A673 (cell line): ENCODE measurements around the gene AFAP1. TPM values are rescaled to one million over a fixed set of nuclear protein-coding genes. Genes with fewer than 3 reads are reported as not detected.

ENCODE experiments used
- BruUV-seq: library from RNA; stranded (reverse); fragments of 400-500 nt; replicated peaks from 2 replicates; lab custom pipeline; 2021; lab: Mats Ljungman, UMichigan
- CTCF ChIA-PET: fragments of 300-600 bp; sonication (Branson Sonifier 250); formaldehyde crosslinking; loops from one replicate; lab custom pipeline; 2022; ENCODE audit warnings: antibody characterized with exemption; lab: Charles Lee
- POLR2A ChIA-PET: fragments of 300-600 bp; sonication (Branson Sonifier 250); formaldehyde crosslinking; loops from one replicate; lab custom pipeline; 2022; ENCODE audit warnings: antibody characterized with exemption; ENCODE audit not compliant: low non-redundant PET; lab: Charles Lee
- DNase-seq: peaks from one replicate; pipeline ENCODE4 v3.0.0-alpha.2; 2015; ENCODE audit warnings: low spot score
- H3K27ac ChIP-seq: fragments of 200-600 bp; sonication (generic); 2 replicates; pipeline ENCODE4 v1.5.1; 2016; ENCODE audit warnings: mixed run types, low read depth, mild to moderate bottlenecking, mixed read lengths, antibody characterized with exemption, low read length; ENCODE audit not compliant: poor library complexity, severe bottlenecking
- H3K27me3 ChIP-seq: fragments of 200-600 bp; sonication (generic); replicated peaks from 2 replicates; pipeline ENCODE4 v1.6.1; 2017; ENCODE audit warnings: mixed run types, low read depth, mild to moderate bottlenecking, mixed read lengths, antibody characterized with exemption, low read length; ENCODE audit not compliant: insufficient read depth, poor library complexity
- H3K36me3 ChIP-seq: fragments of 200-600 bp; sonication (generic); 2 replicates; pipeline ENCODE4 v1.6.1; 2016; ENCODE audit warnings: mixed run types, mild to moderate bottlenecking, mixed read lengths, antibody characterized with exemption, low read length; ENCODE audit not compliant: insufficient read depth, poor library complexity, severe bottlenecking
- H3K4me1 ChIP-seq: fragments of 200-600 bp; sonication (generic); 2 replicates; pipeline ENCODE4 v1.6.1; 2017; ENCODE audit warnings: mixed run types, mild to moderate bottlenecking, mixed read lengths, antibody characterized with exemption, low read length; ENCODE audit not compliant: insufficient read depth, poor library complexity, severe bottlenecking
- H3K4me3 ChIP-seq: fragments of 200-600 bp; sonication (generic); 2 replicates; pipeline ENCODE4 v1.5.1; 2016; ENCODE audit warnings: low read depth, mixed run types, mild to moderate bottlenecking, mixed read lengths, low read length; ENCODE audit not compliant: poor library complexity, severe bottlenecking
- H3K9me3 ChIP-seq: fragments of 200-600 bp; sonication (generic); 2 replicates; pipeline ENCODE4 v1.6.1; 2016; ENCODE audit warnings: mixed run types, low read depth, mild to moderate bottlenecking, mixed read lengths, antibody characterized with exemption, low read length; ENCODE audit not compliant: poor library complexity, severe bottlenecking
- CTCF ChIP-seq: fragments of 300-800, 200-600 bp; sonication (generic); conservative IDR thresholded peaks from 2 replicates; pipeline ENCODE4 v1.5.1; 2017; ENCODE audit warnings: low read depth, mild to moderate bottlenecking, antibody characterized with exemption, low read length, moderate library complexity, mixed read lengths
- EZH2 ChIP-seq: fragments of 200-600 bp; sonication (generic); IDR thresholded peaks from 2 replicates; pipeline ENCODE4 v1.6.1; 2017; ENCODE audit warnings: borderline replicate concordance, low read depth, mild to moderate bottlenecking, mixed read lengths, antibody characterized with exemption, low read length; ENCODE audit not compliant: poor library complexity, severe bottlenecking
- intact Hi-C: fragments of 100-400 bp; cut with micrococcal nuclease; formaldehyde crosslinking; loops from one replicate; pipeline ENCODE4 v1.10.0; 2022; ENCODE audit not compliant: unreplicated experiment
- total RNA-seq: library from RNA; stranded (reverse); gene quantifications from 2 replicates; pipeline ENCODE4 v1.2.3, GENCODE V29; 2021

Gene AFAP1
- total RNA-seq, 1 experiment from 2014 or later, result 42.6 TPM

GRCh38 chr4:7750972-7751371 lies 188.7 kb downstream of the AFAP1 start:
- ChIA-PET CTCF (no interaction called here), POLR2A (no interaction called here)
- no peak overlapping the region for H3K27ac ChIP-seq
- H3K27me3 ChIP-seq, result no peaks in the 10 kb centered on the region
- TF ChIP-seq CTCF (no peak), EZH2 (no peak)
- H3K4me3 ChIP-seq, result no peak overlapping the region
- H3K4me1 ChIP-seq, result no peaks in the 10 kb centered on the region
- DNase-seq, result no peak
- H3K9me3 ChIP-seq, result no peaks in the 10 kb centered on the region
- intact Hi-C loops, result no loop called here
- no peaks in the 10 kb centered on the region for H3K36me3 ChIP-seq
- no TSS peak for BruUV-seq

- no peak for DNase-seq
- no TSS peak for BruUV-seq
- ChIA-PET CTCF (no interaction called here), POLR2A (no interaction called here)
- no peak overlapping the region for H3K27ac ChIP-seq
- no peak overlapping the region for H3K4me3 ChIP-seq
- TF ChIP-seq CTCF (no peak), EZH2 (no peak)
- H3K9me3 ChIP-seq, result no peaks in the 10 kb centered on the region
- no peaks in the 10 kb centered on the region for H3K36me3 ChIP-seq
- H3K27me3 ChIP-seq, result no peaks in the 10 kb centered on the region
- intact Hi-C loops, result no loop called here
- H3K4me1 ChIP-seq, result no peaks in the 10 kb centered on the region
Observed at GRCh38 chr4:7750523-7750922, 189.1 kb downstream of the AFAP1 start.

DNA sequence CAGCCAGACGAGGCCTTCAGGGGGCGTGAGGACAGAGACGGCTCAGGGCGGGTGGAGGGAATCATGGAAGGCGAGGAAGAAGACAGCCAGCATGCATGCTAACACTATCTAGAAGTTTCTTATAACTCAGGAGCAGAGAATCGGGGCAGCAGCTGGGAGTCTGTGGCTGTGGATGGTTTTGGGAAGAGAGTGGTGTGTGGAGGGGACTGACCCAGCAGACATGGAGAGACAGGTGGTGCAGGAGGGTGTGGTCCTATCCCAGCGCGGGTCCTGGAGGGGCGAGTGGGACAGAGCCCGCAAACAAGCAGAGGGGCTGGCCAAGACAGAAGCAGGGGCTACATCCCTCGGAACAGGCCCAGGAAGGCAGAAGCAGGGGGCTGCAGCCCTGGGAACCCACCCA lies 192.1 kb downstream of the AFAP1 start:
- POLR2A ChIA-PET, result no interaction called here
- TF ChIP-seq EZH2 (no peak), CTCF (no peak)
- intact Hi-C loops, result no loop called here
- H3K36me3 ChIP-seq, result no peaks in the 10 kb centered on the region
- no peaks in the 10 kb centered on the region for H3K27me3 ChIP-seq
- H3K9me3 ChIP-seq, result no peaks in the 10 kb centered on the region
- no TSS peak for BruUV-seq
- H3K4me3 ChIP-seq, result no peak overlapping the region
- CTCF ChIA-PET, result interaction anchor here (0.6 kb wide), 1 partner anchor 217 kb away, joined by 5 read pairs; no protein-coding TSS in a partner anchor
- DNase-seq, result no peak
- no peaks in the 10 kb centered on the region for H3K4me1 ChIP-seq
- H3K27ac ChIP-seq, result no peak overlapping the region
